ENCODE measurements around the gene NAALADL2. TPM values are rescaled to one million over a fixed set of nuclear protein-coding genes. Genes with fewer than 3 reads are reported as not detected.

The NAALADL2 gene
- total and polyA plus RNA-seq, 2 of the 4 experiments (the other 2 are of a cell fraction): 3.8 to 19.2 TPM

GRCh38 chr3:175428466-175428865 lies 569.3 kb downstream of the NAALADL2 start:
- DNase-seq: no peak
- no peaks in the 10 kb centered on the region for H3K79me1 ChIP-seq (ENCODE audit: low read depth in 1 of 2, low read length in 2 of 2)

More at GRCh38 chr3:175428466-175428865, 569.3 kb downstream of the NAALADL2 start:
- Histone ChIP-seq H2BK20ac (ENCODE audit: low read depth, low read length) (peak overlapping the region; percentile 77), H2AK9ac (replicated peaks; ENCODE audit: low read depth, low read length, poor library complexity) (no peak overlapping the region), H3K18ac (ENCODE audit: low read depth, low read length) (peak overlapping the region; percentile 96), H3K56ac (ENCODE audit: extremely low read depth, insufficient read depth, low read length) (no peak overlapping the region), H3K27me3 (ENCODE audit: control insufficient read depth, insufficient read depth, low read length) (no peaks in the 10 kb centered on the region), H2BK15ac (ENCODE audit: low read depth, low read length) (peak overlapping the region; percentile 70; the same call in 2 of the 3 replicates), H2AK5ac (ENCODE audit: low read depth, low read length) (no peak overlapping the region), H2BK5ac (ENCODE audit: low read depth, low read length, poor library complexity, severe bottlenecking) (peak overlapping the region; percentile 9), H3K9me1 (ENCODE audit: insufficient read depth, low read length) (no peaks in the 10 kb centered on the region), H3K4ac (ENCODE audit: low read depth, low read length) (peak overlapping the region; percentile 22; the same call in 1 of the 2 replicates), H3K4me1 (ENCODE audit: control insufficient read depth, insufficient read depth, low read length) (peaks cover 8% of the 10 kb centered on the region; the same call in 1 of the 2 replicates), H4K91ac (ENCODE audit: insufficient read depth, low read depth, low read length) (peak overlapping the region; percentile 54; the same call in 1 of the 2 replicates), H2AFZ (replicated peaks; ENCODE audit: low read length, poor library complexity) (no peak overlapping the region), H4K5ac (ENCODE audit: low read depth, low read length) (peak overlapping the region; percentile 91), H4K20me1 (ENCODE audit: insufficient read depth, low read length) (no peaks in the 10 kb centered on the region), H2BK120ac (ENCODE audit: low read depth, low read length) (peak overlapping the region; percentile 41), H3K36me3 (ENCODE audit: control insufficient read depth, insufficient read depth, low read length) (no peaks in the 10 kb centered on the region), H3K4me2 (ENCODE audit: low read depth, low read length) (peak overlapping the region; percentile 40; the same call in 1 of the 2 replicates), H3K23ac (ENCODE audit: low read depth, low read length) (peak overlapping the region; percentile 2; the same call in 1 of the 2 replicates), H3K27ac (ENCODE audit: insufficient read depth, low read length) (peak overlapping the region; percentile 44; the same call in 1 of the 2 replicates), H3K4me3 (ENCODE audit: insufficient read depth, low read depth, low read length) (no peak overlapping the region), H3K9me3 (ENCODE audit: control insufficient read depth, insufficient read depth, low read length) (no peaks in the 10 kb centered on the region), H3K9ac (ENCODE audit: low read depth, low read length) (no peak overlapping the region), H4K8ac (ENCODE audit: low read depth in 2 of 2, low read length in 2 of 2) (peak overlapping the region in 1 of 2 experiments; percentile 45; a peak in 1 of 4 replicates), H3K14ac (replicated peaks; ENCODE audit: low read depth, low read length) (no peak overlapping the region; the same call in 1 of the 2 replicates)
- dilution Hi-C loops (cut with HindIII; ENCODE audit: low sequenced_read_pairs, unreplicated experiment): no loop called here
- intact Hi-C loops (cut with micrococcal nuclease): no loop called here
- ATAC-seq (ENCODE audit: low read depth): no peak
- TF ChIP-seq SMC3 (IDR thresholded peaks at IDR 0.05; ENCODE audit: low read depth, low read length) (no peak), BHLHE40 (IDR thresholded peaks at IDR 0.05; ENCODE audit: low read depth, low read length) (no peak), CHD1 (IDR thresholded peaks at IDR 0.05; ENCODE audit: low read depth, low read length) (no peak), CEBPB (IDR thresholded peaks at IDR 0.05; ENCODE audit: low read depth, low read length) (no peak), MXI1 (IDR thresholded peaks at IDR 0.05; ENCODE audit: borderline replicate concordance, low read depth, low read length) (no peak), CTCF (conservative IDR thresholded peaks at IDR 0.05; ENCODE audit: low read depth, low read length) (no peak), MAFK (IDR thresholded peaks at IDR 0.05; ENCODE audit: low read depth, low read length) (no peak), POLR2A (IDR thresholded peaks at IDR 0.05; ENCODE audit: low read depth, low read length) (no peak), RAD21 (IDR thresholded peaks at IDR 0.05; ENCODE audit: low read length) (no peak), RFX5 (IDR thresholded peaks at IDR 0.05; ENCODE audit: low read depth, low read length) (no peak), ELK1 (IDR thresholded peaks at IDR 0.05; ENCODE audit: borderline replicate concordance, low read depth, low read length) (no peak)
- in situ Hi-C loops (cut with MboI; ENCODE audit: low sequenced_read_pairs): no loop called here
- CTCF ChIA-PET: no interaction called here
- POLR2A ChIA-PET (ENCODE audit: unreplicated experiment): no interaction called here
- BruUV-seq (replicated peaks): no TSS peak

All from IMR-90 (cell line).